NCI-H774 (cell line): ENCODE results near the gene SPATC1L.

Experiments
- DNase-seq: peaks from one replicate; lab custom pipeline; 2025; lab: John Stamatoyannopoulos, UW

The SPATC1L gene

GRCh38 chr21:46119144-46119636, 65.1 kb downstream of the SPATC1L start:
- DNase-seq, result no peak

- no peak for DNase-seq
Observed at GRCh38 chr21:46118316-46119143, 65.7 kb downstream of the SPATC1L start.

GRCh38 chr21:46117586-46118315, 66.5 kb downstream of the SPATC1L start:
- no peak for DNase-seq

- no peak for DNase-seq
Observed at GRCh38 chr21:46116776-46117585, 67.3 kb downstream of the SPATC1L start.

- DNase-seq, result no peak
Observed at GRCh38 chr21:46116189-46116775, 68.0 kb downstream of the SPATC1L start.

GRCh38 chr21:46115441-46116188, 68.6 kb downstream of the SPATC1L start:
- DNase-seq, result no peak

GRCh38 chr21:46114963-46115362, 69.3 kb downstream of the SPATC1L start:
- DNase-seq, result no peak

GRCh38 chr21:46113497-46114176, 70.6 kb downstream of the SPATC1L start:
- DNase-seq, result no peak

- DNase-seq, result no peak
Observed at GRCh38 chr21:46112725-46113215, 71.5 kb downstream of the SPATC1L start.

GRCh38 chr21:46111857-46112724, 72.2 kb downstream of the SPATC1L start:
- DNase-seq, result no peak

- DNase-seq, result no peak
Observed at GRCh38 chr21:46111193-46111571, 73.1 kb downstream of the SPATC1L start.
